ENCODE results near the gene RPL31. TPM values are rescaled to one million over a fixed set of nuclear protein-coding genes. Genes with fewer than 3 reads are reported as not detected.

RPL31 gene
- polyA plus RNA-seq, 4 donors: 2,275 to 7,641 (median 4,031) TPM

DNA sequence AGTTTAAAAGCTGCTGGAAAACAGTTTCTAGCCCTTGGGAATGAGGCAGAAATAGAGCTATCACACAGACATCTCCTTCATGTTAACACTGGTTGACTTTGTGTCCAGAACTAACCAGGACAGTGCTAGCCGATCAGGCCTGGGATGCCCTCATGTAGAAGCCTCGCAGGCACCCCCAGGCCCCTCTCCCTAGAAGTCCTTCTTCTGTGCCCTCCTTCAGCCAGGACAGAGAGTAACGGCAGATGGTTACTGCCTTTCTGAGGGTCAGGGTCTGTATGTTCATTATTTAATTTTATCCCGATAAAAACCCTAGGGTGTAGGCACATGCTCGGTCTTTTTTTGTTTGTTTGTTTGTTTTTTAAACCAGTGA is 10.7 kb upstream of the RPL31 start:
- H3K4me1 ChIP-seq (ENCODE audit: control insufficient read depth in 3 of 3, insufficient read depth in 2 of 3, low read depth in 1 of 3, low read length in 2 of 3): no peaks in the 10 kb centered on the region
- FAIRE-seq: no peak

DNA sequence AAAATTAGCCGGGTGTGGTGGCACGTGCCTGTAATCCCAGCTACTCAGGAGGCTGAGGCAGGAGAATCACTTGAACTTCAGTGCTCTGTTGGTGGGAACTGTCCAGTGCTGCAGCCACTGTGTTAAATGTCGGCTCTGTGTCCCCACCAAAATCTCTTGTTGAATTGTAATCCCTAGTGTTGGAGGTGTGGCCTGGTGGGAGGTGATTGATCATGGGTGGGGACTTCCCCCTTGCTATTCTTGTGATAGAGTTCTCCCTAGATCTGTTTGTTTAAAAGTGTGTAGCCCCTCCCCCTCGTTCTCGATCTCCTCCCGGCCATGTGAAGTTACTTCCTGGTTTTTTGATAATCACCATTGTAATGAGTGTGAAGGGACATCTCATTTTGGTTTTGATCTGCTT is 9.8 kb upstream of the RPL31 start:
- Histone ChIP-seq H3K36me3 (ENCODE audit: control insufficient read depth in 3 of 3, insufficient read depth in 2 of 3, low read depth in 1 of 3, low read length in 3 of 3) (peaks cover 7 to 56% (median 14%) of the 10 kb centered on the region in 3 donors), H3K4me3 (ENCODE audit: low read depth in 1 of 3, low read length in 3 of 3) (no peak overlapping the region), H3K27me3 (ENCODE audit: control insufficient read depth in 3 of 3, insufficient read depth in 3 of 3, low read length in 3 of 3) (no peaks in the 10 kb centered on the region), H3K27ac (ENCODE audit: low read depth in 1 of 3, low read length in 2 of 3) (no peak overlapping the region), H3K4me1 (ENCODE audit: control insufficient read depth in 3 of 3, insufficient read depth in 2 of 3, low read depth in 1 of 3, low read length in 2 of 3) (no peaks in the 10 kb centered on the region), H3K9me3 (ENCODE audit: control insufficient read depth in 2 of 2, insufficient read depth in 1 of 2, low read depth in 1 of 2, low read length in 1 of 2) (no peaks in the 10 kb centered on the region)
- WGBS, 3 donors: 75 to 83% (median 75%) methylated on average over 6 of the region's 6 CpGs
- FAIRE-seq: no peak
- DNase-seq: no peak

More for the DNA sequence above, 10.7 kb upstream of the RPL31 start:
- H3K27ac ChIP-seq (ENCODE audit: low read depth in 1 of 3, low read length in 2 of 3): no peak overlapping the region
- WGBS, 3 donors: 89 to 97% (median 91%) methylated on average over 5 of the region's 5 CpGs
- H3K27me3 ChIP-seq (ENCODE audit: control insufficient read depth in 3 of 3, insufficient read depth in 3 of 3, low read length in 3 of 3): no peaks in the 10 kb centered on the region
- DNase-seq: no peak
- H3K4me3 ChIP-seq (ENCODE audit: low read depth in 1 of 3, low read length in 3 of 3): no peak overlapping the region
- peaks cover 8 to 56% (median 14%) of the 10 kb centered on the region in 3 donors for H3K36me3 ChIP-seq (ENCODE audit: control insufficient read depth in 3 of 3, insufficient read depth in 2 of 3, low read depth in 1 of 3, low read length in 3 of 3)
- H3K9me3 ChIP-seq (ENCODE audit: control insufficient read depth in 2 of 2, insufficient read depth in 1 of 2, low read depth in 1 of 2, low read length in 1 of 2): no peaks in the 10 kb centered on the region

DNA sequence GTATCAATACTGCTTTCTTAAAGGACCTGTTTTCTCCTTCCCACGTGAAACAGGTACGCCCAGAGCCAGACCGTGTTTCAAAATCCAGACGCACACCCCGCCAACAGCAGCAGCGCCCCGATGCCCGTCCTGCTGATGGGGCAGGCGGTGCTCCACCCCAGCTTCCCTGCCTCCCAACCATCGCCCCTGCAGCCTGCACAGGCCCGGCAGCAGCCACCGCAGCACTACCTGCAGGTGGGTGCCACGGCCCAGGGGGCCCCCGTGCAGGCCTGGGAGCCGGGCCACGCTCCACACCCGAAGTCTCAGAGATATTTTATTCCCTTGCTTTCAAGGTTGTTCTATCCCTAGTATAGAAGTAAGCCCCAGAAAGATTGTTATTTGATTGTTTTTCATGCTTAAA is 8.8 kb upstream of the RPL31 start:
- H3K4me1 ChIP-seq (ENCODE audit: control insufficient read depth in 3 of 3, insufficient read depth in 2 of 3, low read depth in 1 of 3, low read length in 2 of 3): no peaks in the 10 kb centered on the region
- H3K4me3 ChIP-seq (ENCODE audit: low read depth in 1 of 3, low read length in 3 of 3): no peak overlapping the region
- no peak for FAIRE-seq
- WGBS, 3 donors: 91 to 93% (median 93%) methylated on average over 17 of the region's 17 CpGs
- H3K27ac ChIP-seq (ENCODE audit: low read depth in 1 of 3, low read length in 2 of 3): no peak overlapping the region
- DNase-seq: no peak
- H3K9me3 ChIP-seq (ENCODE audit: control insufficient read depth in 2 of 2, insufficient read depth in 1 of 2, low read depth in 1 of 2, low read length in 1 of 2): no peaks in the 10 kb centered on the region
- peaks cover 3 to 48% (median 14%) of the 10 kb centered on the region in 3 donors for H3K36me3 ChIP-seq (ENCODE audit: control insufficient read depth in 3 of 3, insufficient read depth in 2 of 3, low read depth in 1 of 3, low read length in 3 of 3)
- H3K27me3 ChIP-seq (ENCODE audit: control insufficient read depth in 3 of 3, insufficient read depth in 3 of 3, low read length in 3 of 3): no peaks in the 10 kb centered on the region

DNA sequence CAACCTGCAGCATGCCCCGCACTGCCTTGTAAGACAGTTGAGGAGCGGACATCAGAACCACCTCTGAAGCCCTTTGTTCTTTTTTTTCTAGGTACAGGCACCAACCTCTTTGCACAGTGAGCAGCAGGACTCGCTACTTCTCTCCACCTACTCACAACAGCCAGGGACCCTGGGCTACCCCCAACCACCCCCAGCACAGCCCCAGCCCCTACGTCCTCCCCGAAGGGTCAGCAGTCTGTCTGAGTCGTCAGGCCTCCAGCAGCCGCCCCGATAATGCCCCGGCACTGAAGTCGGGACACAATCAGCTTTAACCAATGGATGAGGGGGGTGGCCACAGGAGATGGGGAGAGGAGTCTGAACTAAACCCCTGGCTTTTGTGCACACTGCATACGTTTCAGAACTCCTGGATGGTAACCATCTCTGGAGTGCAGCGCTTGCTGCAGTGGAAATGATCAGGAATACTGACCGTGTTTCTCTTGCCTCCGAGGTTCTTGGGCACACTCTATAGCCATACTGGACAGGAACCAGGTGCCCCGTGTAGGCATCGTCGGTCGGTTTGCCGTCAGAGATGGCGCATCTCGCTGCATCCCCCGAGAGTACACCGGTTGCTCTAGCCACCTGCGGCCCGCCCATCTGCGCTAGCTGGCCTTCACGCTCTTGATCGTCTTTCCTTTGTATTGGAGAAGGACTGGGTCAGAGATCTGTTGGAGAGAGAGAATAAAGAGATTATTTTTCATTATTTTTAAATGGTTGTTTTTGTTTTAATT is 6.6 kb upstream of the RPL31 start:
- Histone ChIP-seq H3K4me3 (ENCODE audit: low read depth in 1 of 3, low read length in 3 of 3) (no peak overlapping the region), H3K4me1 (ENCODE audit: control insufficient read depth in 3 of 3, insufficient read depth in 2 of 3, low read depth in 1 of 3, low read length in 2 of 3) (no peaks in the 10 kb centered on the region), H3K27ac (ENCODE audit: low read depth in 1 of 3, low read length in 2 of 3) (no peak overlapping the region), H3K27me3 (ENCODE audit: control insufficient read depth in 3 of 3, insufficient read depth in 3 of 3, low read length in 3 of 3) (no peaks in the 10 kb centered on the region), H3K9me3 (ENCODE audit: control insufficient read depth in 2 of 2, insufficient read depth in 1 of 2, low read depth in 1 of 2, low read length in 1 of 2) (no peaks in the 10 kb centered on the region), H3K36me3 (ENCODE audit: control insufficient read depth in 3 of 3, insufficient read depth in 2 of 3, low read depth in 1 of 3, low read length in 3 of 3) (peaks cover 0 to 36% (median 12%) of the 10 kb centered on the region in 3 donors)
- WGBS, 3 donors: 91 to 95% (median 94%) methylated on average over 28 of the region's 28 CpGs
- DNase-seq (no peak), FAIRE-seq (no peak)

DNA sequence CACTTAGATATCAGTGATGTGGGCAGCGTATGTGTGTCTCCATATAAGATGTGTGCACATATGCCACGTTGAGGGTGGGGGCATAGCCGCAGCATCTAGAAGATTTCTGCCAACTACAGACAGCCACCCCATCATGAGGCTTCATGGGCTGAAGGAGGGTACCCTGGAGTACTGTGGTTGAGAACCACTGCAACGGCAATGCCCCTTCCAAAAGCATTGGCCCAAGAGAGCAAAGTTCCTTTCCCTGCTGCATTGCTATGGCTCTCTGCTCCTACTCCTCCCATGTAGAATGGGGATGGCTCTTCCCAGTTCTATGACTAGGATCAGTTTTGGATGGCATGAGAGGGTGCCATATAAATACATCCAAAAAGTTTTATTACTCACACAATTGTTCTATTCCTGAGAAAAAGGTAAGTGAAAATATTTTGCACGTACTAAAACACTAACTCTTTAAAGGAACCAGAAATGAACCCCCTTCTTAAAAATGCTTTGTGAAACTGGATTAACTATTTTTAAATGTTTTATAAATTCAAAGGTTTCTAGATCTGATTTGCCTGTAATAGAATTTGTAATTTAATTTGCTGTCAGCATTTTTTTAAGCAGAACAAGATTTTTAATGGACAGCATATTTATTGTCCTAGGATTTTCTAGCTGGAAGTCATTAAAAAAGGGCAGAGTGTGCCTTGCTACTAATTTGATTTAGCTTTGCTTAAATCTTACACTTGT is 4.4 kb upstream of the RPL31 start:
- WGBS, 3 donors: 90 to 96% (median 92%) methylated on average over 5 of the region's 5 CpGs
- FAIRE-seq: no peak
- peaks cover 0 to 25% (median 9%) of the 10 kb centered on the region in 3 donors for H3K36me3 ChIP-seq (ENCODE audit: control insufficient read depth in 3 of 3, insufficient read depth in 2 of 3, low read depth in 1 of 3, low read length in 3 of 3)

GRCh38 chr2:100998235-100998573 is 3.9 kb upstream of the RPL31 start:
- H3K27me3 ChIP-seq (ENCODE audit: control insufficient read depth in 3 of 3, insufficient read depth in 3 of 3, low read length in 3 of 3): no peaks in the 10 kb centered on the region
- no peak overlapping the region for H3K27ac ChIP-seq (ENCODE audit: low read depth in 1 of 3, low read length in 2 of 3)
- H3K4me3 ChIP-seq (ENCODE audit: low read depth in 1 of 3, low read length in 3 of 3): no peak overlapping the region
- no peaks in the 10 kb centered on the region for H3K9me3 ChIP-seq (ENCODE audit: control insufficient read depth in 2 of 2, insufficient read depth in 1 of 2, low read depth in 1 of 2, low read length in 1 of 2)
- WGBS, 3 donors: 83 to 90% (median 83%) methylated on average over 6 of the region's 6 CpGs
- H3K4me1 ChIP-seq (ENCODE audit: control insufficient read depth in 3 of 3, insufficient read depth in 2 of 3, low read depth in 1 of 3, low read length in 2 of 3): peaks cover 0 to 4% (median under 1%) of the 10 kb centered on the region in 3 donors
- no peak for FAIRE-seq
- peaks cover 0 to 23% (median 9%) of the 10 kb centered on the region in 3 donors for H3K36me3 ChIP-seq (ENCODE audit: control insufficient read depth in 3 of 3, insufficient read depth in 2 of 3, low read depth in 1 of 3, low read length in 3 of 3)
- no peak for DNase-seq

More for the DNA sequence above, 4.4 kb upstream of the RPL31 start:
- no peak for DNase-seq
- H3K4me3 ChIP-seq (ENCODE audit: low read depth in 1 of 3, low read length in 3 of 3): no peak overlapping the region
- H3K27me3 ChIP-seq (ENCODE audit: control insufficient read depth in 3 of 3, insufficient read depth in 3 of 3, low read length in 3 of 3): no peaks in the 10 kb centered on the region
- H3K27ac ChIP-seq (ENCODE audit: low read depth in 1 of 3, low read length in 2 of 3): no peak overlapping the region
- H3K4me1 ChIP-seq (ENCODE audit: control insufficient read depth in 3 of 3, insufficient read depth in 2 of 3, low read depth in 1 of 3, low read length in 2 of 3): peaks cover 0 to 4% (median 0%) of the 10 kb centered on the region in 3 donors
- no peaks in the 10 kb centered on the region for H3K9me3 ChIP-seq (ENCODE audit: control insufficient read depth in 2 of 2, insufficient read depth in 1 of 2, low read depth in 1 of 2, low read length in 1 of 2)

- H3K27ac ChIP-seq (ENCODE audit: low read depth in 1 of 3, low read length in 2 of 3): no peak overlapping the region
- WGBS, 3 donors: 82 to 95% (median 89%) methylated on average over 2 of the region's 2 CpGs
- no peaks in the 10 kb centered on the region for H3K27me3 ChIP-seq (ENCODE audit: control insufficient read depth in 3 of 3, insufficient read depth in 3 of 3, low read length in 3 of 3)
- H3K36me3 ChIP-seq (ENCODE audit: control insufficient read depth in 3 of 3, insufficient read depth in 2 of 3, low read depth in 1 of 3, low read length in 3 of 3): peaks cover 6 to 22% (median 14%) of the 10 kb centered on the region in 3 donors
- no peak for DNase-seq
- FAIRE-seq: no peak
- no peaks in the 10 kb centered on the region for H3K9me3 ChIP-seq (ENCODE audit: control insufficient read depth in 2 of 2, insufficient read depth in 1 of 2, low read depth in 1 of 2, low read length in 1 of 2)
- peaks cover 0 to 9% (median 4%) of the 10 kb centered on the region in 3 donors for H3K4me1 ChIP-seq (ENCODE audit: control insufficient read depth in 3 of 3, insufficient read depth in 2 of 3, low read depth in 1 of 3, low read length in 2 of 3)
- no peak overlapping the region for H3K4me3 ChIP-seq (ENCODE audit: low read depth in 1 of 3, low read length in 3 of 3)
Measured at GRCh38 chr2:100999995-101000394, 2.1 kb upstream of the RPL31 start.

DNA sequence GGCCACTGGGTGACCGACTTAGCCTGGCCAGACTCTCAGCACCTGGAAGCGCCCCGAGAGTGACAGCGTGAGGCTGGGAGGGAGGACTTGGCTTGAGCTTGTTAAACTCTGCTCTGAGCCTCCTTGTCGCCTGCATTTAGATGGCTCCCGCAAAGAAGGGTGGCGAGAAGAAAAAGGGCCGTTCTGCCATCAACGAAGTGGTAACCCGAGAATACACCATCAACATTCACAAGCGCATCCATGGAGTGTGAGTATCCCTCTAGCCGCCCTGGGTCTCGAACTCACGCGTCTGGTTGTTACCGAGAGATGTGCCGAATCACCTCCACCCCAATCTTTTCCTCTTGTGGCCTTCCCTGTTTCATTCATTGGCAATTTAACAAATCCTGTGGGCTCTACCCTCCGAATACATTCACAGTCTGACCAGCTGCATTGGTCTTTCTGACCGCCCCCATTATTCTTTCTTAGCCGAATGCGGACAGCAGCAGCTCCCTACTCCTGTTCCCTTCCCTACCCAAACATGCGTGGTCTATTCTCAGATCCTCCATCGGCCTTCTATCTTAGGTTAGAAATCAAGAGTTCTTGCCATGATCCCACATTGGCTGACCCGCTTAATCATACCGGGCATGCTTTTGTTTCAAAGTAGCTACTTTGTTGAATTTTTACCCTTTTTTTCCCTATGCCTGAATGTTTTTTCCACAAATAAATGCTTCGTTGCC is 631 bp downstream of the RPL31 start:
- Histone ChIP-seq H3K27ac (ENCODE audit: low read depth in 1 of 3, low read length in 2 of 3) (peak overlapping the region; percentile 72 to 92 (median 86)), H3K27me3 (ENCODE audit: control insufficient read depth in 3 of 3, insufficient read depth in 3 of 3, low read length in 3 of 3) (no peaks in the 10 kb centered on the region), H3K4me1 (ENCODE audit: control insufficient read depth in 3 of 3, insufficient read depth in 2 of 3, low read depth in 1 of 3, low read length in 2 of 3) (peaks cover 0 to 9% (median 4%) of the 10 kb centered on the region in 3 donors), H3K4me3 (ENCODE audit: low read depth in 1 of 3, low read length in 3 of 3) (peak overlapping the region; percentile 79 to 95 (median 85)), H3K36me3 (ENCODE audit: control insufficient read depth in 3 of 3, insufficient read depth in 2 of 3, low read depth in 1 of 3, low read length in 3 of 3) (peaks cover 19 to 24% (median 19%) of the 10 kb centered on the region in 3 donors), H3K9me3 (ENCODE audit: control insufficient read depth in 2 of 2, insufficient read depth in 1 of 2, low read depth in 1 of 2, low read length in 1 of 2) (no peaks in the 10 kb centered on the region)
- no peak for FAIRE-seq
- 0 to 1% (median 1%) methylated on average over 26 of the region's 26 CpGs for WGBS, 3 donors
- DNase-seq: peak in 1 of 2 donors; percentile 41
